Cardiac muscle cell (in vitro differentiated cells and primary cell): Measurements from ENCODE around the gene SLC25A29. TPM values are rescaled to one million over a fixed set of nuclear protein-coding genes. Genes with fewer than 3 reads are reported as not detected.

Experiments used
- DNase-seq, 2 donors: peaks; one replicate each; pipeline versions ENCODE4 v3.0.0 to v3.0.0-alpha.2; 2010 to 2017; ENCODE audit warnings: low read depth in 1 of 2, low spot score in 1 of 2
- H3K27ac ChIP-seq: fragments of 200-600 bp; sonication (generic); 2 replicates; pipeline ENCODE4 v1.5.1; 2016
- H3K27me3 ChIP-seq: fragments of 200-600 bp; sonication (generic); 2 replicates; pipeline ENCODE4 v1.6.0; 2016; ENCODE audit warnings: control low read depth
- H3K36me3 ChIP-seq: fragments of 200-600 bp; sonication (generic); 2 replicates; pipeline ENCODE4 v1.5.1; 2016; ENCODE audit warnings: control low read depth
- H3K4me1 ChIP-seq: fragments of 200-600 bp; sonication (generic); 2 replicates; pipeline ENCODE4 v1.8.1; 2017; ENCODE audit warnings: low read depth, mild to moderate bottlenecking, mixed run types
- H3K4me3 ChIP-seq: fragments of 200-600 bp; sonication (generic); 2 replicates; pipeline ENCODE4 v1.5.1; 2016; ENCODE audit warnings: mild to moderate bottlenecking
- H3K9me3 ChIP-seq: fragments of 200-600 bp; sonication (generic); 2 replicates; pipeline ENCODE4 v1.5.1; 2017; ENCODE audit warnings: low read depth, mild to moderate bottlenecking, control low read depth
- CTCF ChIP-seq: IDR thresholded peaks from 2 replicates; pipeline ENCODE4 v1.5.1; 2012; ENCODE audit warnings: low read depth, mild to moderate bottlenecking, low read length
- polyA plus RNA-seq: library from polyadenylated mRNA; unstranded; fragments of >200 nt; fragmentation: Nextera tagmentation; extraction: Ambion mirVana; gene quantifications from 2 replicates; pipeline ENCODE4 v1.2.1, GENCODE V29; 2016
- total RNA-seq: library from RNA; depleted of rRNA; stranded (reverse); fragments of >200 nt; gene quantifications from 2 replicates; pipeline ENCODE4 v1.2.3, GENCODE V29; 2016

SLC25A29 gene
- total and polyA plus RNA-seq, 2 experiments from 2014 or later, result 49.4 to 125 TPM

- H3K27me3 ChIP-seq, result no peaks in the 10 kb centered on the region
- H3K9me3 ChIP-seq, result no peaks in the 10 kb centered on the region
- peak in 1 of 2 donors; percentile 45 for DNase-seq
- no peak overlapping the region for H3K4me3 ChIP-seq
- H3K36me3 ChIP-seq, result no peaks in the 10 kb centered on the region
- no peak overlapping the region for H3K27ac ChIP-seq
- H3K4me1 ChIP-seq, result peaks cover 10% of the 10 kb centered on the region
- no peak for TF ChIP-seq CTCF
Measured at GRCh38 chr14:100294213-100294962, 11.9 kb downstream of the SLC25A29 start.

GRCh38 chr14:100293497-100294212, 12.6 kb downstream of the SLC25A29 start:
- Histone ChIP-seq H3K36me3 (no peaks in the 10 kb centered on the region), H3K9me3 (no peaks in the 10 kb centered on the region), H3K27ac (no peak overlapping the region), H3K4me1 (peaks cover 13% of the 10 kb centered on the region), H3K4me3 (no peak overlapping the region), H3K27me3 (no peaks in the 10 kb centered on the region)
- TF ChIP-seq CTCF, result no peak
- DNase-seq, result no peak

DNA sequence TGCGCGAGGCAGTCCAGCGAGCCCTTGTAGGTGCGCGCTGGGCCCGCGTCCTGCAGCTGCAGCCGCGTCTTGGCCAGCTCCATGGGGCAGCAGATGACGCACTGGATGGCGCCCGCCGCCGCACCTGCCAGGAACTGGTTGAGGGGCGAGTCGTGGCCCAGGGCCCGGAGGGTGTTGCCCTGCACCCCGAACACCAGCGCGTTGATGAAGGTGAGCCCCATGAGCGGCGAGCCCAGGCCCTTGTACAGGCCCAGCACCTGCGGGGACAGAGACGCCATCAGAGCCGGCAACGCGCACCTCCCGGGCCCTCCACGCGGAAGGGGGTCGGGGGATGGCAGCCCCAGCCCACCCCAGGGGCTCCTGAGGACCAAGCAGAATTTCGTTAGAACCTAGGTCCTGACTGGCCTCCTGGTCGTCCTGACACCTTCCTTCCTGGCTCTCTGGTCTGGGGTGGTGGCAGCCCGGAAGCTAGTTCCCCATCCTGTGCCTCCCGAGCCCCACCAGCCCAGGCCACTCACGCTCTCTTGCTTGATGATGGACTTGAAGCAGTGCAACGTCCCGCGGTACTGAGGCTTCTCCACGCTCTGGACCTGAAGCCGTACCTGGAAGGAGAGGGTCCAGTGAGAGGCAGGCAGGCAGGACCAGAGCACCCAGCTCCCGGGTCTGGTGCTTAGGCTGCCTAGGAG, 13.3 kb downstream of the SLC25A29 start:
- Histone ChIP-seq H3K4me3 (no peak overlapping the region), H3K36me3 (no peaks in the 10 kb centered on the region), H3K4me1 (peaks cover 13% of the 10 kb centered on the region), H3K27me3 (no peaks in the 10 kb centered on the region), H3K9me3 (no peaks in the 10 kb centered on the region), H3K27ac (no peak overlapping the region)
- DNase-seq, result no peak
- TF ChIP-seq CTCF, result no peak

- no peaks in the 10 kb centered on the region for H3K36me3 ChIP-seq
- peaks cover 13% of the 10 kb centered on the region for H3K4me1 ChIP-seq
- no peaks in the 10 kb centered on the region for H3K27me3 ChIP-seq
- no peak for DNase-seq
- H3K9me3 ChIP-seq, result no peaks in the 10 kb centered on the region
- no peak overlapping the region for H3K4me3 ChIP-seq
- TF ChIP-seq CTCF, result no peak
- no peak overlapping the region for H3K27ac ChIP-seq
Measured at GRCh38 chr14:100292301-100292775, 13.9 kb downstream of the SLC25A29 start.

DNA sequence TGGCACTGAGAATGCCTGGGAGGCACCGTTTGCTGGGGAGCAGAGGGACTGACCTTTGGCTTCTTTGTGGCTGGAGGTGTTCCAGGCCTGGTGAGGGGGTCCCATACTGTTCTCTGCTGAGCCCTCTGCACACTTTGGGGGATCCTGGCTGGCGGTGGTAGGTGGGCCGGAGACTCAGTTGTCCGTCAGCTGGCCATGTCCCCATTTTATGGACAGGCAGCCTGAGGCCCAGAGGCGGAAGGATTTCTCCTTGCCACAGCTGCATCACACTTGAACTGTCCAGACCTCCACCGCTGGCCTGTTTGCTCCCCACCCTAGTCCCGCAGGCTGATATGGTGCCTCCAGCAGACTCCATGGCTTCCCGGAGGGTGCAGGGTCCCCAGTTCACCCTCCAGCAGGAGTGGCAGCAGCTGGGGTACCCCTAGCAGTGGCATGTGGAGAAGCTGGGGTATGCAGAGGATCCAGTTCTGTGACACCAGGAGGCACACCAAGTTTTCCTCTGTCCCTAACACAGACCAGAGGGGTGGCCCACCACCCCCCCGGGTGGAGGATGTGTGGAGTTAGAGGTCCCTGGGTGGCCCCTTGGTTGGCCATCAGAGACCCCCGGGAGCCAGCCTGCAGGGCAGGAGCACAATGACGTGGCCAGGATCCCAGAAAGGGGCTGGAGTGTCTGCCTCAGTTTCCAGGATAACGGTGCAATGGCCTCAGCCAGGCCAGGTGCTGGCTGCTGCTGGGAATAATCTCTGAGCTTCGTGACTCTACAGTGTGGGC, 14.8 kb downstream of the SLC25A29 start:
- DNase-seq, result no peak
- Histone ChIP-seq H3K4me1 (peaks cover 13% of the 10 kb centered on the region), H3K27me3 (no peaks in the 10 kb centered on the region), H3K27ac (peak overlapping the region; percentile 35), H3K4me3 (no peak overlapping the region), H3K9me3 (no peaks in the 10 kb centered on the region), H3K36me3 (no peaks in the 10 kb centered on the region)
- TF ChIP-seq CTCF, result no peak
